Activated CD4-positive, alpha-beta T cell treated with anti-CD3 and anti-CD28 coated beads, Interleukin-2, amount 10 ng/mL, durations not matched to agents 7 days and 5 days (primary cell): Measurements from ENCODE around the gene CAPN5. TPM values are rescaled to one million over a fixed set of nuclear protein-coding genes. Genes with fewer than 3 reads are reported as not detected.
"Not testable (repeated sequence)": the region's sequence is repeated elsewhere in the genome, so short reads cannot be mapped to it uniquely, and the experiment has no call there.

Source experiments
- CTCF ChIA-PET: fragments of 350-600 bp; sonication (Branson Sonifier 250); formaldehyde crosslinking; loops from one replicate; lab custom pipeline; 2021; ENCODE audit warnings: antibody characterized with exemption; lab: Charles Lee
- POLR2A ChIA-PET: fragments of 350-600 bp; sonication (Branson Sonifier 250); formaldehyde crosslinking; loops from one replicate; lab custom pipeline; 2021; ENCODE audit warnings: antibody characterized with exemption; lab: Charles Lee
- DNase-seq: peaks from one replicate; pipeline ENCODE4 v3.0.0-alpha.2; 2020
- H3K27ac Mint-ChIP-seq: one replicate; pipeline ENCODE4 v1.8.0; 2021; ENCODE audit warnings: mild to moderate bottlenecking, moderate library complexity, mixed read lengths
- H3K27me3 Mint-ChIP-seq: one replicate; pipeline ENCODE4 v1.8.0; 2021; ENCODE audit warnings: mixed read lengths
- H3K36me3 Mint-ChIP-seq: one replicate; pipeline ENCODE4 v1.8.0; 2021; ENCODE audit warnings: low read depth, mixed read lengths
- H3K4me1 Mint-ChIP-seq: one replicate; pipeline ENCODE4 v1.8.0; 2021; ENCODE audit warnings: mixed read lengths
- H3K4me3 Mint-ChIP-seq: one replicate; pipeline ENCODE4 v1.8.0; 2021; ENCODE audit warnings: mild to moderate bottlenecking, moderate library complexity, mixed read lengths
- H3K9me3 Mint-ChIP-seq: one replicate; pipeline ENCODE4 v1.8.0; 2021; ENCODE audit warnings: mixed read lengths
- total RNA-seq, 2 experiments: library from RNA; stranded (reverse); gene quantifications; one replicate each; pipeline ENCODE4 v1.2.3, GENCODE V29; 2021

CAPN5 gene
- total RNA-seq, 2 experiments from 2014 or later, result 0.81 to 0.89 TPM

GRCh38 chr11:77046060-77046501 lies 20.7 kb upstream of the CAPN5 start:
- Mint-ChIP-seq H3K27ac (no peak overlapping the region), H3K4me3 (no peak overlapping the region), H3K27me3 (peaks cover 8% of the 10 kb centered on the region), H3K4me1 (peaks cover 17% of the 10 kb centered on the region), H3K36me3 (no peaks in the 10 kb centered on the region), H3K9me3 (no peaks in the 10 kb centered on the region)
- POLR2A ChIA-PET, result no interaction called here
- DNase-seq, result peak; percentile 61
- CTCF ChIA-PET, result interaction anchor here (1.0 kb wide), 2 partner anchors 45 to 63 kb away, joined by 3 to 4 read pairs; no protein-coding TSS in a partner anchor

GRCh38 chr11:77047007-77047927 lies 19.5 kb upstream of the CAPN5 start:
- ChIA-PET CTCF (interaction anchor here (0.6 to 3.2 kb wide), 18 partner anchors 9 to 392 kb away, joined by 3 to 39 read pairs (median 3); no protein-coding TSS in a partner anchor), POLR2A (interaction anchor here (1.0 kb wide), 1 partner anchor 33 kb away, joined by 4 read pairs; no protein-coding TSS in a partner anchor)
- H3K36me3 Mint-ChIP-seq, result no peaks in the 10 kb centered on the region
- no peaks in the 10 kb centered on the region for H3K9me3 Mint-ChIP-seq
- DNase-seq, result peak; percentile 91
- peak overlapping the region; percentile 44 for H3K27ac Mint-ChIP-seq
- peak overlapping the region; percentile 56 for H3K4me3 Mint-ChIP-seq
- peaks cover 8% of the 10 kb centered on the region for H3K27me3 Mint-ChIP-seq
- H3K4me1 Mint-ChIP-seq, result peaks cover 17% of the 10 kb centered on the region

GRCh38 chr11:77047928-77048446 lies 18.8 kb upstream of the CAPN5 start:
- not testable (repeated sequence) for H3K4me3 Mint-ChIP-seq, H3K27ac Mint-ChIP-seq, H3K36me3 Mint-ChIP-seq, H3K9me3 Mint-ChIP-seq, H3K27me3 Mint-ChIP-seq, DNase-seq
- POLR2A ChIA-PET, result interaction anchor here (1.0 kb wide), 1 partner anchor 33 kb away, joined by 4 read pairs; no protein-coding TSS in a partner anchor
- peaks cover 17% of the 10 kb centered on the region for H3K4me1 Mint-ChIP-seq
- CTCF ChIA-PET, result interaction anchor here (0.6 to 3.2 kb wide), 11 partner anchors 8 to 164 kb away, joined by 3 to 39 read pairs (median 3); no protein-coding TSS in a partner anchor

GRCh38 chr11:77049026-77049425 lies 17.7 kb upstream of the CAPN5 start:
- ChIA-PET CTCF (interaction anchor here (3.2 kb wide), 1 partner anchor 42 kb away, joined by 39 read pairs; no protein-coding TSS in a partner anchor), POLR2A (no interaction called here)
- DNase-seq, result no peak
- peaks cover 17% of the 10 kb centered on the region for H3K4me1 Mint-ChIP-seq
- no peaks in the 10 kb centered on the region for H3K9me3 Mint-ChIP-seq
- H3K36me3 Mint-ChIP-seq, result no peaks in the 10 kb centered on the region
- peaks cover 8% of the 10 kb centered on the region for H3K27me3 Mint-ChIP-seq
- H3K27ac Mint-ChIP-seq, result no peak overlapping the region
- no peak overlapping the region for H3K4me3 Mint-ChIP-seq

- ChIA-PET CTCF (interaction anchor here (3.6 kb wide), 1 partner anchor 12 kb away, joined by 12 read pairs; no protein-coding TSS in a partner anchor), POLR2A (no interaction called here)
- Mint-ChIP-seq H3K4me1 (peaks cover 7% of the 10 kb centered on the region), H3K4me3 (no peak overlapping the region), H3K27ac (no peak overlapping the region), H3K36me3 (no peaks in the 10 kb centered on the region), H3K27me3 (no peaks in the 10 kb centered on the region), H3K9me3 (no peaks in the 10 kb centered on the region)
- no peak for DNase-seq
These were observed 15.3 kb upstream of the CAPN5 start for GRCh38 chr11:77051511-77051910.

- H3K27ac Mint-ChIP-seq, result no peak overlapping the region
- H3K27me3 Mint-ChIP-seq, result no peaks in the 10 kb centered on the region
- CTCF ChIA-PET, result interaction anchor here (1.4 to 3.6 kb wide), 3 partner anchors 11 to 39 kb away, joined by 3 to 12 read pairs (median 5); no protein-coding TSS in a partner anchor
- no peaks in the 10 kb centered on the region for H3K36me3 Mint-ChIP-seq
- DNase-seq, result no peak
- H3K4me3 Mint-ChIP-seq, result no peak overlapping the region
- POLR2A ChIA-PET, result no interaction called here
- H3K4me1 Mint-ChIP-seq, result peaks cover 1% of the 10 kb centered on the region
- peaks cover 3% of the 10 kb centered on the region for H3K9me3 Mint-ChIP-seq
These were observed 14.3 kb upstream of the CAPN5 start for GRCh38 chr11:77052518-77052917.

GRCh38 chr11:77053217-77054015 lies 13.4 kb upstream of the CAPN5 start:
- Mint-ChIP-seq H3K27ac (no peak overlapping the region), H3K4me1 (no peaks in the 10 kb centered on the region), H3K27me3 (no peaks in the 10 kb centered on the region), H3K36me3 (no peaks in the 10 kb centered on the region), H3K4me3 (no peak overlapping the region), H3K9me3 (peaks cover 3% of the 10 kb centered on the region)
- POLR2A ChIA-PET, result no interaction called here
- CTCF ChIA-PET, result interaction anchor here (0.6 to 3.6 kb wide), 4 partner anchors 10 to 38 kb away, joined by 3 to 12 read pairs (median 4); no protein-coding TSS in a partner anchor
- no peak for DNase-seq

GRCh38 chr11:77054084-77054483 lies 12.7 kb upstream of the CAPN5 start:
- no peaks in the 10 kb centered on the region for H3K36me3 Mint-ChIP-seq
- H3K27ac Mint-ChIP-seq, result no peak overlapping the region
- H3K9me3 Mint-ChIP-seq, result peaks cover 3% of the 10 kb centered on the region
- POLR2A ChIA-PET, result no interaction called here
- CTCF ChIA-PET, result interaction anchor here (0.6 to 3.6 kb wide), 4 partner anchors 10 to 841 kb away, joined by 3 to 12 read pairs (median 4); no protein-coding TSS in a partner anchor
- no peaks in the 10 kb centered on the region for H3K4me1 Mint-ChIP-seq
- no peak overlapping the region for H3K4me3 Mint-ChIP-seq
- DNase-seq, result no peak
- H3K27me3 Mint-ChIP-seq, result no peaks in the 10 kb centered on the region

GRCh38 chr11:77055101-77055561 lies 11.6 kb upstream of the CAPN5 start:
- POLR2A ChIA-PET, result no interaction called here
- no peak overlapping the region for H3K4me3 Mint-ChIP-seq
- peaks cover 3% of the 10 kb centered on the region for H3K9me3 Mint-ChIP-seq
- H3K36me3 Mint-ChIP-seq, result no peaks in the 10 kb centered on the region
- no peak overlapping the region for H3K27ac Mint-ChIP-seq
- H3K4me1 Mint-ChIP-seq, result no peaks in the 10 kb centered on the region
- H3K27me3 Mint-ChIP-seq, result peaks cover 3% of the 10 kb centered on the region
- CTCF ChIA-PET, result interaction anchor here (3.6 kb wide), 1 partner anchor 9 kb away, joined by 12 read pairs; no protein-coding TSS in a partner anchor
- DNase-seq, result no peak

GRCh38 chr11:77055913-77056312 lies 10.9 kb upstream of the CAPN5 start:
- POLR2A ChIA-PET, result no interaction called here
- H3K27me3 Mint-ChIP-seq, result peaks cover 10% of the 10 kb centered on the region
- DNase-seq, result no peak
- no peak overlapping the region for H3K27ac Mint-ChIP-seq
- CTCF ChIA-PET, result interaction anchor here (1.1 kb wide), 1 partner anchor 9 kb away, joined by 3 read pairs; no protein-coding TSS in a partner anchor
- H3K4me3 Mint-ChIP-seq, result no peak overlapping the region
- no peaks in the 10 kb centered on the region for H3K4me1 Mint-ChIP-seq
- no peaks in the 10 kb centered on the region for H3K36me3 Mint-ChIP-seq
- H3K9me3 Mint-ChIP-seq, result peaks cover 3% of the 10 kb centered on the region

- Mint-ChIP-seq H3K4me3 (no peak overlapping the region), H3K9me3 (peaks cover 3% of the 10 kb centered on the region), H3K27ac (no peak overlapping the region), H3K27me3 (peaks cover 16% of the 10 kb centered on the region), H3K4me1 (no peaks in the 10 kb centered on the region), H3K36me3 (no peaks in the 10 kb centered on the region)
- DNase-seq, result no peak
- CTCF ChIA-PET, result interaction anchor here (0.9 to 1.1 kb wide), 2 partner anchors 10 to 34 kb away, joined by 3 read pairs; no protein-coding TSS in a partner anchor
- POLR2A ChIA-PET, result no interaction called here
These were observed 9.9 kb upstream of the CAPN5 start for GRCh38 chr11:77056814-77057402.
